Lung (tissue), 12 donors: Measurements from ENCODE around the gene TMEM242. TPM values are rescaled to one million over a fixed set of nuclear protein-coding genes. Genes with fewer than 3 reads are reported as not detected.

Experiments
- ATAC-seq: fragments of 200-7000 bp; cut with Tn5 transposase; one replicate; pipeline ENCODE4 v1.9.1; 2020; ENCODE audit warnings: moderate number of reproducible peaks; ENCODE audit not compliant: insufficient read depth, low FRiP score
- DNase-seq, 3 donors: peaks; one replicate each; pipeline ENCODE4 v3.0.0-alpha.2; 2013 to 2017
- H3K27ac ChIP-seq, 2 donors: one replicate each; pipeline ENCODE4 v1.5.1; 2013; ENCODE audit warnings: mild to moderate bottlenecking in 2 of 2, moderate library complexity in 2 of 2, control low read depth in 1 of 2, inconsistent platforms in 1 of 2, low read depth in 1 of 2, low read length in 1 of 2
- H3K27me3 ChIP-seq, 3 donors: one replicate each; pipeline ENCODE4 v1.5.1; 2013; ENCODE audit warnings: low read length in 2 of 3; ENCODE audit not compliant: control insufficient read depth in 3 of 3, insufficient read depth in 3 of 3
- H3K36me3 ChIP-seq, 4 donors: one replicate each; pipeline ENCODE4 v1.5.1; 2013; ENCODE audit warnings: low read length in 4 of 4, mild to moderate bottlenecking in 1 of 4, moderate library complexity in 1 of 4; ENCODE audit not compliant: control insufficient read depth in 4 of 4, insufficient read depth in 4 of 4
- H3K4me1 ChIP-seq, 5 donors: one replicate each; pipeline ENCODE4 v1.5.1; 2013; ENCODE audit warnings: low read length in 5 of 5, mild to moderate bottlenecking in 2 of 5, moderate library complexity in 1 of 5; ENCODE audit not compliant: control insufficient read depth in 5 of 5, insufficient read depth in 5 of 5
- H3K4me3 ChIP-seq: one replicate; pipeline ENCODE4 v1.5.1; 2013; ENCODE audit warnings: mild to moderate bottlenecking, control low read depth, moderate library complexity
- H3K9ac ChIP-seq, 2 donors: one replicate each; pipeline ENCODE4 v1.5.1; 2013; ENCODE audit warnings: low read length in 2 of 2, control low read depth in 1 of 2; ENCODE audit not compliant: insufficient read depth in 1 of 2
- H3K9me3 ChIP-seq, 4 donors: one replicate each; pipeline ENCODE4 v1.5.1; 2013; ENCODE audit warnings: low read length in 3 of 4, mild to moderate bottlenecking in 1 of 4, moderate library complexity in 1 of 4; ENCODE audit not compliant: control insufficient read depth in 4 of 4, insufficient read depth in 3 of 4
- WGBS, 2 donors: extraction: QIAGEN DNeasy Blood & Tissue Kit; methylation state at CpG; one replicate each; pipeline ENCODE4 v1.1.7; 2013; 5-methylcytosine and 5-hydroxymethylcytosine counted together
- polyA plus RNA-seq, 2 donors: library from polyadenylated mRNA; stranded (reverse); fragments of 200-250 nt; gene quantifications; one replicate each; pipeline ENCODE4 v1.2.1, GENCODE V29; 2013
- total RNA-seq, 2 donors: library from RNA; depleted of rRNA in 1 of 2; stranded (reverse); fragments of >200 nt in 1 of 2; gene quantifications; one replicate each; pipeline ENCODE4 v1.2.1, GENCODE V29; 2014 to 2021
- TF ChIP-seq, protein P1 (sequence below): IDR thresholded peaks from 2 replicates; pipeline ENCODE4 v1.5.1; 2012; ENCODE audit warnings: mild to moderate bottlenecking; ENCODE audit errors: control extremely low read depth, extremely low read depth
- donor health status: control.
- donor health status: control.
- donor health status: Bipolar disorder and iron deficiency.
- donor health status: healthy.
- donor health status: DM: yes; HTN: yes; CAD: no.

TMEM242 gene
- total and polyA plus RNA-seq, 4 donors, result 4.4 to 11.5 (median 8.3) TPM

- TF ChIP-seq, protein P1, sequence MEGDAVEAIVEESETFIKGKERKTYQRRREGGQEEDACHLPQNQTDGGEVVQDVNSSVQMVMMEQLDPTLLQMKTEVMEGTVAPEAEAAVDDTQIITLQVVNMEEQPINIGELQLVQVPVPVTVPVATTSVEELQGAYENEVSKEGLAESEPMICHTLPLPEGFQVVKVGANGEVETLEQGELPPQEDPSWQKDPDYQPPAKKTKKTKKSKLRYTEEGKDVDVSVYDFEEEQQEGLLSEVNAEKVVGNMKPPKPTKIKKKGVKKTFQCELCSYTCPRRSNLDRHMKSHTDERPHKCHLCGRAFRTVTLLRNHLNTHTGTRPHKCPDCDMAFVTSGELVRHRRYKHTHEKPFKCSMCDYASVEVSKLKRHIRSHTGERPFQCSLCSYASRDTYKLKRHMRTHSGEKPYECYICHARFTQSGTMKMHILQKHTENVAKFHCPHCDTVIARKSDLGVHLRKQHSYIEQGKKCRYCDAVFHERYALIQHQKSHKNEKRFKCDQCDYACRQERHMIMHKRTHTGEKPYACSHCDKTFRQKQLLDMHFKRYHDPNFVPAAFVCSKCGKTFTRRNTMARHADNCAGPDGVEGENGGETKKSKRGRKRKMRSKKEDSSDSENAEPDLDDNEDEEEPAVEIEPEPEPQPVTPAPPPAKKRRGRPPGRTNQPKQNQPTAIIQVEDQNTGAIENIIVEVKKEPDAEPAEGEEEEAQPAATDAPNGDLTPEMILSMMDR, result no peak
- DNase-seq (no peak), ATAC-seq (no peak)
- Histone ChIP-seq H3K27ac (no peak overlapping the region), H3K27me3 (no peaks in the 10 kb centered on the region), H3K4me1 (peaks cover 0 to 20% (median 5%) of the 10 kb centered on the region in 5 donors), H3K9ac (no peak overlapping the region), H3K9me3 (peaks cover 0 to 2% (median 0%) of the 10 kb centered on the region in 4 donors), H3K36me3 (no peaks in the 10 kb centered on the region), H3K4me3 (no peak overlapping the region)
- WGBS, 2 donors, result 92 to 96% methylated on average over 7 of the region's 7 CpGs
Observed at GRCh38 chr6:157267654-157268053, 55.7 kb downstream of the TMEM242 start.

- ATAC-seq (no peak), DNase-seq (no peak)
- Histone ChIP-seq H3K27ac (no peak overlapping the region), H3K4me1 (peaks cover 0 to 20% (median 5%) of the 10 kb centered on the region in 5 donors), H3K27me3 (no peaks in the 10 kb centered on the region), H3K9me3 (peaks cover 0 to 2% (median 0%) of the 10 kb centered on the region in 4 donors), H3K9ac (no peak overlapping the region), H3K4me3 (no peak overlapping the region), H3K36me3 (no peaks in the 10 kb centered on the region)
- TF ChIP-seq, protein P1, result no peak
- 88 to 90% methylated on average over 18 of the region's 18 CpGs for WGBS, 2 donors
Observed at GRCh38 chr6:157267109-157267611, 56.2 kb downstream of the TMEM242 start.

GRCh38 chr6:157266274-157267101, 56.8 kb downstream of the TMEM242 start:
- Histone ChIP-seq H3K27me3 (no peaks in the 10 kb centered on the region), H3K9me3 (peaks cover 0 to 2% (median 0%) of the 10 kb centered on the region in 4 donors), H3K4me3 (no peak overlapping the region), H3K27ac (no peak overlapping the region), H3K9ac (no peak overlapping the region), H3K36me3 (no peaks in the 10 kb centered on the region), H3K4me1 (peaks cover 0 to 20% (median 5%) of the 10 kb centered on the region in 5 donors)
- 96% methylated on average over 20 of the region's 20 CpGs for WGBS, 2 donors
- ATAC-seq, result no peak
- no peak for DNase-seq
- TF ChIP-seq, protein P1, result no peak
